Measurements from ENCODE around the gene KRT20. TPM values are rescaled to one million over a fixed set of nuclear protein-coding genes. Genes with fewer than 3 reads are reported as not detected.

Gene KRT20
- total and polyA plus RNA-seq, 9 of the 15 experiments (the other 6 are each of a cell fraction or from before 2014, with no cell fraction given) = 0.44 TPM; not detected in 8

GRCh38 chr17:40833882-40834281 is 51.2 kb downstream of the KRT20 start:
- CTCF ChIA-PET (ENCODE audit: low intra/inter-chr PET ratio) = interaction anchor here (0.7 kb wide), 1 partner anchor 12 kb away, joined by 3 read pairs; no protein-coding TSS in a partner anchor
- no peaks in the 10 kb centered on the region for H4K20me1 ChIP-seq (replicated peaks; ENCODE audit: control insufficient read depth, insufficient read depth, low read length)
- H3K4me2 ChIP-seq (ENCODE audit: insufficient read depth, low read length) = no peak overlapping the region
- intact Hi-C loops (cut with micrococcal nuclease) = no loop called here
- H3K9me1 ChIP-seq (ENCODE audit: control insufficient read depth, insufficient read depth, low read length) = no peaks in the 10 kb centered on the region
- no peak overlapping the region for H3K27ac ChIP-seq (ENCODE audit: extremely low read depth, low read depth, low read length)
- H3K4me3 ChIP-seq = no peak overlapping the region
- ATAC-seq (no peak), DNase-seq (ENCODE audit: extremely low read depth in 1 of 4, low spot score in 3 of 4) (no peak), FAIRE-seq (no peak)
- POLR2A ChIA-PET = interaction anchor here (1.3 to 2.6 kb wide), 3 partner anchors 9 to 23 kb away, joined by 3 to 11 read pairs (median 9); no protein-coding TSS in a partner anchor
- peaks cover 31% of the 10 kb centered on the region for H3K79me2 ChIP-seq (ENCODE audit: control insufficient read depth, insufficient read depth, low read length)
- BruUV-seq (replicated peaks) = no TSS peak
- no peak overlapping the region for H2AFZ ChIP-seq (ENCODE audit: low read depth, low read length)
- H3K27me3 ChIP-seq (ENCODE audit: control insufficient read depth in 2 of 2, insufficient read depth in 2 of 2, low read length in 2 of 2) = no peaks in the 10 kb centered on the region
- peaks cover 2 to 18% of the 10 kb centered on the region in 2 experiments; a peak in 3 of 5 replicates for H3K4me1 ChIP-seq (replicated peaks in 1 of 2; ENCODE audit: control insufficient read depth in 2 of 2, insufficient read depth in 2 of 2, low read length in 2 of 2)
- peaks cover 36% of the 10 kb centered on the region for H3K36me3 ChIP-seq (ENCODE audit: control insufficient read depth, insufficient read depth, low read length)
- in situ Hi-C loops (cut with MboI) = no loop called here
- H3K9ac ChIP-seq (ENCODE audit: insufficient read depth in 1 of 2, low read depth in 2 of 2, low read length in 2 of 2) = no peak overlapping the region
- peak; percentile 34; the same call in 1 of the 2 replicates for TF ChIP-seq MAFF (IDR thresholded peaks at IDR 0.05; ENCODE audit: low read length)
- TF ChIP-seq GTF3C2 (IDR thresholded peaks at IDR 0.05; ENCODE audit: borderline replicate concordance, extremely low read depth, insufficient read length) = no peak
- no peak for TF ChIP-seq ZNF764 (CRISPR knock-in tag; IDR thresholded peaks at IDR 0.05; ENCODE audit: low read depth)
- TF ChIP-seq C11orf30 (IDR thresholded peaks at IDR 0.05; ENCODE audit: low read depth) = peak; percentile 86
- TF ChIP-seq ZNF316 (IDR thresholded peaks at IDR 0.05) = peak; percentile 94
- TF ChIP-seq MAFG (tag; conservative IDR thresholded peaks at IDR 0.05) = peak; percentile 67
- H3K9me3 ChIP-seq (replicated peaks; ENCODE audit: control insufficient read depth, insufficient read depth, low read depth, low read length) = no peaks in the 10 kb centered on the region
